ENCODE data around the gene CCR5AS.

- TF ChIP-seq POLR2A (IDR thresholded peaks at IDR 0.05; ENCODE audit: control extremely low read depth in 1 of 2, low read depth in 2 of 2, low read length in 2 of 2) (no peak), JUND (IDR thresholded peaks at IDR 0.05; ENCODE audit: low read length) (no peak), SP1 (IDR thresholded peaks at IDR 0.05; ENCODE audit: low read depth, low read length) (no peak), SIN3A (conservative IDR thresholded peaks at IDR 0.05 in 1 of 2, IDR thresholded peaks at IDR 0.05 in 1 of 2; ENCODE audit: low read depth in 1 of 2, low read length in 2 of 2) (no peak), GABPA (IDR thresholded peaks at IDR 0.05; ENCODE audit: borderline replicate concordance, insufficient read depth, low read length) (no peak)
- TF ChIP-seq, protein P1, sequence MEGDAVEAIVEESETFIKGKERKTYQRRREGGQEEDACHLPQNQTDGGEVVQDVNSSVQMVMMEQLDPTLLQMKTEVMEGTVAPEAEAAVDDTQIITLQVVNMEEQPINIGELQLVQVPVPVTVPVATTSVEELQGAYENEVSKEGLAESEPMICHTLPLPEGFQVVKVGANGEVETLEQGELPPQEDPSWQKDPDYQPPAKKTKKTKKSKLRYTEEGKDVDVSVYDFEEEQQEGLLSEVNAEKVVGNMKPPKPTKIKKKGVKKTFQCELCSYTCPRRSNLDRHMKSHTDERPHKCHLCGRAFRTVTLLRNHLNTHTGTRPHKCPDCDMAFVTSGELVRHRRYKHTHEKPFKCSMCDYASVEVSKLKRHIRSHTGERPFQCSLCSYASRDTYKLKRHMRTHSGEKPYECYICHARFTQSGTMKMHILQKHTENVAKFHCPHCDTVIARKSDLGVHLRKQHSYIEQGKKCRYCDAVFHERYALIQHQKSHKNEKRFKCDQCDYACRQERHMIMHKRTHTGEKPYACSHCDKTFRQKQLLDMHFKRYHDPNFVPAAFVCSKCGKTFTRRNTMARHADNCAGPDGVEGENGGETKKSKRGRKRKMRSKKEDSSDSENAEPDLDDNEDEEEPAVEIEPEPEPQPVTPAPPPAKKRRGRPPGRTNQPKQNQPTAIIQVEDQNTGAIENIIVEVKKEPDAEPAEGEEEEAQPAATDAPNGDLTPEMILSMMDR (IDR thresholded peaks at IDR 0.05; ENCODE audit: control extremely low read depth in 1 of 3, insufficient read depth in 1 of 3, low read depth in 1 of 3, low read length in 3 of 3): peak; percentile 80 to 85 (median 81)
Observed at GRCh38 chr3:46378426-46378942, 28.4 kb downstream of the CCR5AS start.
